GM12865 (cell line): ENCODE measurements around the gene MGAT1.

Experiments
- DNase-seq: peaks from one replicate; pipeline ENCODE4 v3.0.0; 2010; ENCODE audit warnings: low read depth
- H3K4me3 ChIP-seq: 2 replicates; pipeline ENCODE4 v1.5.1; 2011; ENCODE audit warnings: mild to moderate bottlenecking, low read depth, low read length, control low read depth
- TF ChIP-seq, protein P1 (sequence below): IDR thresholded peaks from 2 replicates; pipeline ENCODE4 v1.5.1; 2011; ENCODE audit warnings: low read length, control low read depth, low read depth, inconsistent platforms; ENCODE audit not compliant: insufficient read depth; ENCODE audit errors: missing control alignments

Gene MGAT1

DNA sequence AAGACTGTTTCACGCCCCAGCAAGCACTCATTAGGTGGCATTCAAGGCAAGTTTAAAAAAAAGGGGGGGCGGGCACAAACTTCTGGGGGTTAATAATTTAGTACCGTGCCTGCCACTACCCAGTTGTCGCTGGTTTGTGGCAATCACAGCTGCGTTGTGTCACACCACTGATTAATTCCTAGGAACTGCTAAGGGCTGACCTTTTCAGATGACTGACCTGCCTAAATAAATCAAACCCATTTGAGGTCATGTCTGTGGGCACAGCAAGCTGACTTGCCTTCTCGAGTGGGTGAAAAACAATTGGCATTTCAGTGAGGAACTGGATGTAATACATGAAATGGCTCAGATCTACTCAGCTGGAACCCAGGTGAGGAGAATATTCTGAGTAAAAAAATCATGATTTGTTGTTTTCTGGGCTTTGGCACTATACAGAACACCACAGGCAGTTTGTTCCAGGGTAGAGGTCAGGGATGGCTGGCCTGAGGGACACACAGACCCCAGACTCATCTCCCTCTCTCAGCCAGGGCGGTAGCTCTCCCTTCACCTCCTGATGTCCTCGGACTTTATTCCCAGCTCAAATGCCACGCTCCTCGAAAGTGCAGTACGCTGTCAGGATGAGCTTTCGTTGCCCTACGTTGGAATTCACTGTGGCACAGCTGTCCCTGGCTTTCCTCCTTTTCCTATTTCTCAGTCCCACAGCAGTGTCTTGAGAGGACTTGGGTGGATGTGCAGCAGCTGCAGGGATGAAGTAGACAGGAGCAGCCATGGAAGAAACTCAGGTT is 15.5 kb upstream of the MGAT1 start:
- DNase-seq: no peak
- TF ChIP-seq, protein P1, sequence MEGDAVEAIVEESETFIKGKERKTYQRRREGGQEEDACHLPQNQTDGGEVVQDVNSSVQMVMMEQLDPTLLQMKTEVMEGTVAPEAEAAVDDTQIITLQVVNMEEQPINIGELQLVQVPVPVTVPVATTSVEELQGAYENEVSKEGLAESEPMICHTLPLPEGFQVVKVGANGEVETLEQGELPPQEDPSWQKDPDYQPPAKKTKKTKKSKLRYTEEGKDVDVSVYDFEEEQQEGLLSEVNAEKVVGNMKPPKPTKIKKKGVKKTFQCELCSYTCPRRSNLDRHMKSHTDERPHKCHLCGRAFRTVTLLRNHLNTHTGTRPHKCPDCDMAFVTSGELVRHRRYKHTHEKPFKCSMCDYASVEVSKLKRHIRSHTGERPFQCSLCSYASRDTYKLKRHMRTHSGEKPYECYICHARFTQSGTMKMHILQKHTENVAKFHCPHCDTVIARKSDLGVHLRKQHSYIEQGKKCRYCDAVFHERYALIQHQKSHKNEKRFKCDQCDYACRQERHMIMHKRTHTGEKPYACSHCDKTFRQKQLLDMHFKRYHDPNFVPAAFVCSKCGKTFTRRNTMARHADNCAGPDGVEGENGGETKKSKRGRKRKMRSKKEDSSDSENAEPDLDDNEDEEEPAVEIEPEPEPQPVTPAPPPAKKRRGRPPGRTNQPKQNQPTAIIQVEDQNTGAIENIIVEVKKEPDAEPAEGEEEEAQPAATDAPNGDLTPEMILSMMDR: no peak
- H3K4me3 ChIP-seq: no peak overlapping the region

DNA sequence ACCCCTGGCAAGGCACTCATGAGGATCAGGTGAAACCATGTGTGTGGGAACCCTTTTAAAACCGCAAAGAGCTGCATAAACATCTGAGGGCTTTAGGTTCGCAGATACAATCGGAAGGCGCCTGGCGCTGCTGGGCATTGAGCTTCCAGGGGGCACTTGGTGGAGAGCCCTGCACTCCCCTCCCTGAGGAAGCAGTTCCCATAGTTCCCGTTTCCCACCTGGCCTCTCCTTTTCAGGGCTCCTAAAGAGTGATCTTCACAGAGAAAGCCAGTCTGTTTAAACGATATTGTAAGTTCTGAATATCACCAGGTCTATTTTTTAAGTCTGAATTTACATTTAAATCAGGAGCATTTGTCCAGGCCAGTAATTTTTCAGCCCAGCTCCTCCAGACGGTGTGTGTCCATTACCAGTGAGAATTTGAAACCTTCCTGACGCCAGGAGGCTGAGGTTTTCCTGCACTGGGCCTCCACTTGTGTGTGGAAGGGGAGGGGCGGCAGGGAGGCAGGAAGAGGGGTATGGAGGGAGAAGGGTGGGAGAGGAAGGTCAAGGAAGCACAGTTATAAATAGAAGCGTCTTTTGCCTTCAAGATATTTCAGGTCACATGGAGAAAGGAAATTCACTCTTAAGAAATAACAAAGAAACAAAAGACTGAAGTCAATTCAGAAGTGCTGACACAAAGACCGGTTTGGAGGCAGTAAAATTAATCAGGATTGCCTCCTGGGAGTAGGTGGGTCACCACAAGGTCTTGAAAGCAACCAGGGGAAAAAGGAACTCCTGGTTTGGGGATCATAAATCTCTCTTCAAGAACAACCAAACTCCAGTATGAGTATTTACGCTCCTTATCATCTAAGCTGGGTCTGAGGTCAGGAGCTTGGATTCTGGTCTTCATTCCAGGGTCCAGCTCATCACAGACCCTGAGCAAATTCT is 14.3 kb upstream of the MGAT1 start:
- TF ChIP-seq, protein P1: no peak
- peak overlapping the region; percentile 10; the same call in 1 of the 2 replicates for H3K4me3 ChIP-seq
- DNase-seq: no peak

DNA sequence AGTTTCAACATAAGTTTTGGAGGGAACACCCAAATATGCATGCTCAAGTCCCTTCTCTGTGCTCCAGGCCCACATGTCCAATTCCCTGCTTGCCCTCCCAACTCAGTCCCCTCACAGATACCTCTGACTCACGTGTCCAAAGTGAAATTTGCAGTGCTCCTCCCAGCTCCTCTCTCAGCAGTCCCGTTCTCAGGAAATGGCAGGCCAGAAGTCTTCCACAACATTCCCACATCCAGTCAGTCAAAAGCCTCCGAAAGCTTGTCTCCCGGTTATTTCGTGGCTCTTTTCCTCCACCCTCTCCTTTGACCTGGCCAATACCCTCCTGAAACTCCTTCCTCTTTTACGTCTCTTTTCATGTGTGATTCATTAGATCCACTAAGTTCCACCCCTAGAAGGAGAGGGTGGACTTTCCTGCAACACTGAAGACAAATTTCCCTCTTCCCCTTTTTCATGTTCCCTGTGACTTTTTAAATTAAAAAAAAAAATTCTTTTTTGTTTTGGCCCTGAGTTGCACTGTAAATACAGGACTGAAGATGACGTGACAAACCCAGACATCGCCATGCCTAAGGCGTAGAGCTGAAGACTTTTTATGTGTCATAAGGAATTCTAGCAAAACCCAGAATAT is 12.8 kb upstream of the MGAT1 start:
- DNase-seq: no peak
- H3K4me3 ChIP-seq: no peak overlapping the region
- TF ChIP-seq, protein P1: no peak

DNA sequence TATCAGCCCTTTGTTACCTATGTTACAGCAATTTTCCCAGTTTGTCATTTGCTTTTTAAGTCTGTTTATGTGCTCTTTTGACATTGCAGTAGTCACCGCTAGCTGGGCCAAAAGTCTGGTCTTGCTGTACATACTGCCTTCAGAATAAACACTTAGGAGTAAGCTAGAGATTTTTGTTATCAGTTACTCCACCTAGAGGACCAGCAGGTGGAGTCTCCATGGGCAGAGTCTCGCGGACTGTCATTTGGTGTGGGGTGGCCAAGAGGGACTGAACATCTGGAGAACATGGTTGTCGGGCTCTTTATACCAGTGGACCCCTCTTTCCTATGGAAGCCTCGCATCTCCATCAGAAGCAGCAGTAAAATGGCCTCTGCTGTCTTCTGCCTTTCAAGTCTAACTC is 10.8 kb upstream of the MGAT1 start:
- TF ChIP-seq, protein P1: peak; percentile 14
- DNase-seq: no peak
- no peak overlapping the region for H3K4me3 ChIP-seq

DNA sequence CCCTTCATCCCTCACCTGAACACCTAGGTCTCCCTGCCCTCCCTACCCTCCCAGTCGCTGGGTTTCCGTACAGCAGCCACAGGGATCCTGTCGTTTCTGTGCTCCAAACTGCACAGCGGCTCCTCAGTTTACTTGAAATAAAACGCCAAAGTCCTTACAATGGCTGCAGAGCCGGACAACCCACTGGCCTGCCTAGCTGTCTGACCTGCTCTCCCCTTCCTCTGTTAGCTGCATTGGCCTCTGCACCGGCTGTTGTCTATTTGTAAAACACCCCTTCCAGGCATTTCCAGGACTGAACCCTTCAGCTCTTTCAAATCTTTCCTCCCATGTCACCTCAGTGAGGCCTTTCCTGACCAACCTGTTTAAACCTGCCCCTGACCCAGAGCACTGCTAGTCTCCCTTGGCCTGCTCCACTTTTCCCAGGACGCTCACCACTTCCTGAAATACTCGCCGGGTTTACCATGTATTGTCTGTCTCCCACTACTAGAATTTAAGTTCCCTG is 9.1 kb upstream of the MGAT1 start:
- TF ChIP-seq, protein P1: no peak
- DNase-seq: no peak
- peak overlapping the region; percentile 90 for H3K4me3 ChIP-seq

DNA sequence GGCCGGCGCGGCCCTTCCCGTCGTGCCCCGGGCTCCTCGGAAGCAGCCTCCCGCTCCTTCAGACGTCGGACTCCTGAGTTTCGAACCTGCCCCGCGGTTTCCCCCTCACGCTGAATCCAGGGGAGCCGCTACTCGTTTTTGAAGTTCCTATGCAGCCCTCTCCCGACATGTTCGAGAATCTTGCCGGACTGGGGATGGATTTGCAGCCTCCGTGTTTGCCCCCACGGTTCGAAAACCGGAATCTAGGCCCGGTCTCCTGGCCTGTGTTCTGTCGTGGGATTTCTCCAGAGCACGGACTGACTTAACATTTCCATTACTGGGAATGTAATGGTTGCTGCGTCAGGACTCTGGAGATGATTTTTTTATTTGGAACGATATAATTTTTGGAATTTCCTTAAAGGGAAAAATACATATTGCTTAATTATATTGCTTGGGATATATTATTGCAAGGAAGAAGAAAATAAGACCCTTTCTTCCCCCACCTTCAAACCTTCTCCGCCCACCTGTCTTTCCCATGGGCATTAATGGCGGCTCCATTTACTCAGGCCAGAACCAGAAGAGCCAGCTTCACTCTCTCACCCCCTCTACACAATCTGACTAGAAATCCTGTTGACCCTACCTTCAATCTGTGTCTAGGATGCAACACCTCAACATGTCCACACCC is 8.5 kb upstream of the MGAT1 start:
- H3K4me3 ChIP-seq: peak overlapping the region; percentile 90
- DNase-seq: no peak
- TF ChIP-seq, protein P1: no peak
